Inflammatory macrophage (primary cell): ENCODE results near the gene SIRPB1.
"Not testable (repeated sequence)": the region's sequence is repeated elsewhere in the genome, so short reads cannot be mapped to it uniquely, and the experiment has no call there.

Experiments used
- DNase-seq, 2 donors: peaks; one replicate each; pipeline ENCODE4 v3.0.0-alpha.2; 2020 to 2022
- total RNA-seq, 18 experiments: gene quantifications; one replicate each; lab custom pipeline; 2026; ENCODE audit warnings: mixed read lengths in 6 of 18, inconsistent platforms in 2 of 18; lab: John Stamatoyannopoulos, UW

The SIRPB1 gene
- total RNA-seq: 6.9 to 50.2 (median 16.9) reads per million in 18 experiments

- DNase-seq: peak; percentile 86 to 89
Measured at GRCh38 chr20:1619861-1620444, at the start of gene SIRPB1. Gene SIRPB1, minus strand, starts transcription at chr20:1620009. Its CDS starts 65 bp downstream, at chr20:1619944.

GRCh38 chr20:1669304-1669703, 49.5 kb upstream of the SIRPB1 start:
- no peak for DNase-seq

GRCh38 chr20:1667502-1668085, 47.8 kb upstream of the SIRPB1 start:
- DNase-seq: no peak

GRCh38 chr20:1666802-1667201, 47.0 kb upstream of the SIRPB1 start:
- DNase-seq: no peak

GRCh38 chr20:1665345-1665744, 45.5 kb upstream of the SIRPB1 start:
- no peak for DNase-seq

GRCh38 chr20:1664911-1665310, 45.1 kb upstream of the SIRPB1 start:
- DNase-seq: peak in 1 of 2 donors; percentile 13

- DNase-seq: peak; percentile 44
Measured at GRCh38 chr20:1663917-1664316, 44.1 kb upstream of the SIRPB1 start.

- peak in 1 of 2 donors; percentile 27 for DNase-seq
Measured at GRCh38 chr20:1661542-1662299, 41.9 kb upstream of the SIRPB1 start.

GRCh38 chr20:1660246-1660645, 40.4 kb upstream of the SIRPB1 start:
- DNase-seq: no peak

GRCh38 chr20:1657556-1658334, 37.9 kb upstream of the SIRPB1 start, which contains the start of gene SIRPG:
Gene SIRPG, minus strand, starts transcription at chr20:1657779. Its CDS starts 65 bp downstream, at chr20:1657714.
- no peak for DNase-seq

GRCh38 chr20:1656844-1657243, 37.0 kb upstream of the SIRPB1 start:
- DNase-seq: no peak

GRCh38 chr20:1654996-1655395, 35.2 kb upstream of the SIRPB1 start:
- DNase-seq: no peak

GRCh38 chr20:1652960-1653359, 33.2 kb upstream of the SIRPB1 start:
- no peak for DNase-seq

GRCh38 chr20:1652104-1652503, 32.3 kb upstream of the SIRPB1 start:
- DNase-seq: no peak

GRCh38 chr20:1651268-1652058, 31.7 kb upstream of the SIRPB1 start:
- peak in 1 of 2 donors; percentile 10 for DNase-seq

- no peak for DNase-seq
Measured at GRCh38 chr20:1648101-1648500, 28.3 kb upstream of the SIRPB1 start.

- DNase-seq: no peak
Measured at GRCh38 chr20:1646975-1647431, 27.2 kb upstream of the SIRPB1 start.

- no peak for DNase-seq
Measured at GRCh38 chr20:1644101-1644962, 24.5 kb upstream of the SIRPB1 start.

GRCh38 chr20:1638643-1639042, 18.8 kb upstream of the SIRPB1 start:
- not testable (repeated sequence) for DNase-seq

- no peak for DNase-seq
Measured at GRCh38 chr20:1637755-1638154, 17.9 kb upstream of the SIRPB1 start.

- DNase-seq: no peak
Measured at GRCh38 chr20:1637226-1637625, 17.4 kb upstream of the SIRPB1 start.
